Tibial nerve (tissue), 4 donors: ENCODE results near the gene ARCN1. TPM values are rescaled to one million over a fixed set of nuclear protein-coding genes. Genes with fewer than 3 reads are reported as not detected.

Experiments used
- DNase-seq, 2 donors: peaks; one replicate each; pipeline ENCODE4 v3.0.0-alpha.2; 2019; ENCODE audit warnings: low spot score in 2 of 2
- H3K27ac ChIP-seq, 4 donors: fragments of 200-600 bp; sonication (generic) in 3 of 4; one replicate each; pipeline ENCODE4 v1.5.1; 2017 to 2019; ENCODE audit warnings: mild to moderate bottlenecking in 1 of 4
- H3K27me3 ChIP-seq, 2 donors: fragments of 200-600 bp; sonication (generic) in 1 of 2; one replicate each; pipeline versions ENCODE4 v1.5.1 to v1.6.0; 2017 to 2019
- H3K36me3 ChIP-seq, 3 donors: fragments of 200-600 bp; sonication (generic); one replicate each; pipeline ENCODE4 v1.5.1; 2018 to 2019
- H3K4me1 ChIP-seq, 4 donors: fragments of 200-600 bp; sonication (generic) in 3 of 4; one replicate each; pipeline ENCODE4 v1.5.1; 2017 to 2019
- H3K4me3 ChIP-seq, 4 donors: fragments of 200-600 bp; sonication (generic) in 3 of 4; one replicate each; pipeline ENCODE4 v1.5.1; 2017 to 2019; ENCODE audit warnings: mild to moderate bottlenecking in 1 of 4, moderate library complexity in 1 of 4
- H3K9me3 ChIP-seq, 4 donors: fragments of 200-600 bp; sonication (generic) in 3 of 4; one replicate each; pipeline ENCODE4 v1.5.1; 2017 to 2019
- CTCF ChIP-seq, 5 experiments: fragments of 200-600 bp in 3 of 5; fragments of 450-650 bp in 2 of 5; sonication (generic) in 3 of 5; IDR thresholded peaks; one replicate each; pipeline ENCODE4 v1.5.1; 2016 to 2019; ENCODE audit warnings: antibody characterized with exemption in 5 of 5, mild to moderate bottlenecking in 3 of 5, moderate library complexity in 2 of 5
- EP300 ChIP-seq, 2 donors: sonication (generic); formaldehyde crosslinking; IDR thresholded peaks; one replicate each; pipeline ENCODE4 v1.6.1; 2017; ENCODE audit warnings: antibody characterized with exemption in 2 of 2, mild to moderate bottlenecking in 1 of 2
- POLR2A ChIP-seq, 2 donors: fragments of 450-650 bp; IDR thresholded peaks; one replicate each; pipeline ENCODE4 v1.6.1; 2017; ENCODE audit warnings: antibody characterized with exemption in 2 of 2, mild to moderate bottlenecking in 2 of 2, moderate library complexity in 2 of 2
- WGBS, 2 donors: methylation state at CpG; one replicate each; pipeline ENCODE4 v1.1.5; 2018; 5-methylcytosine and 5-hydroxymethylcytosine counted together
- total RNA-seq, 4 donors: library from RNA; depleted of rRNA; stranded (reverse); fragments of >200 nt; gene quantifications; one replicate each; pipeline ENCODE4 v1.1.0, GENCODE V29; 2016

The ARCN1 gene
- total RNA-seq, 4 donors from 2014 or later = 74.3 to 94.8 (median 88.5) TPM

GRCh38 chr11:118533769-118534729, 38.2 kb upstream of the ARCN1 start:
- H3K27me3 ChIP-seq = no peaks in the 10 kb centered on the region
- H3K36me3 ChIP-seq = peaks cover 0 to 32% (median 0%) of the 10 kb centered on the region in 3 donors
- H3K4me1 ChIP-seq = peaks cover 0 to 35% (median 9%) of the 10 kb centered on the region in 4 donors
- 56 to 58% methylated on average over 22 of the region's 27 CpGs for WGBS, 2 donors
- H3K27ac ChIP-seq = peak overlapping the region in 3 of 4 donors; percentile 47 to 58 (median 49)
- no peaks in the 10 kb centered on the region for H3K9me3 ChIP-seq
- H3K4me3 ChIP-seq = no peak overlapping the region
- TF ChIP-seq EP300 (IDR thresholded peaks at IDR 0.05) = no peak
- TF ChIP-seq POLR2A (IDR thresholded peaks at IDR 0.05) = no peak
- no peak for TF ChIP-seq CTCF (IDR thresholded peaks at IDR 0.05)
- no peak for DNase-seq

GRCh38 chr11:118535261-118535660, 36.9 kb upstream of the ARCN1 start:
- Histone ChIP-seq H3K36me3 (peaks cover 0 to 35% (median 0%) of the 10 kb centered on the region in 3 donors), H3K4me3 (no peak overlapping the region), H3K27me3 (no peaks in the 10 kb centered on the region), H3K27ac (no peak overlapping the region), H3K4me1 (peaks cover 0 to 23% (median 3%) of the 10 kb centered on the region in 4 donors), H3K9me3 (no peaks in the 10 kb centered on the region)
- WGBS, 2 donors = 80 to 85% methylated on average over 7 to 9 of the region's 9 CpGs
- TF ChIP-seq POLR2A (IDR thresholded peaks at IDR 0.05) (no peak), CTCF (IDR thresholded peaks at IDR 0.05) (no peak), EP300 (IDR thresholded peaks at IDR 0.05) (no peak)
- no peak for DNase-seq

GRCh38 chr11:118536726-118537125, 35.5 kb upstream of the ARCN1 start:
- Histone ChIP-seq H3K4me3 (no peak overlapping the region), H3K36me3 (peaks cover 0 to 43% (median 0%) of the 10 kb centered on the region in 3 donors), H3K9me3 (no peaks in the 10 kb centered on the region), H3K27ac (no peak overlapping the region), H3K4me1 (peaks cover 0 to 12% (median under 1%) of the 10 kb centered on the region in 4 donors), H3K27me3 (no peaks in the 10 kb centered on the region)
- DNase-seq = no peak
- 90% methylated on average over 5 of the region's 5 CpGs for WGBS, 2 donors
- TF ChIP-seq EP300 (IDR thresholded peaks at IDR 0.05) (no peak), CTCF (IDR thresholded peaks at IDR 0.05) (no peak), POLR2A (IDR thresholded peaks at IDR 0.05) (no peak)

GRCh38 chr11:118537409-118537980, 34.7 kb upstream of the ARCN1 start:
- Histone ChIP-seq H3K27me3 (no peaks in the 10 kb centered on the region), H3K4me3 (no peak overlapping the region), H3K9me3 (no peaks in the 10 kb centered on the region), H3K27ac (no peak overlapping the region), H3K4me1 (peaks cover 0 to 7% (median 0%) of the 10 kb centered on the region in 4 donors), H3K36me3 (peaks cover 0 to 50% (median 0%) of the 10 kb centered on the region in 3 donors)
- TF ChIP-seq POLR2A (IDR thresholded peaks at IDR 0.05) (no peak), CTCF (IDR thresholded peaks at IDR 0.05) (no peak), EP300 (IDR thresholded peaks at IDR 0.05) (no peak)
- WGBS, 2 donors = 90 to 93% methylated on average over 6 of the region's 6 CpGs
- DNase-seq = no peak
